K562 treated with DMSO at 1 percent for 4 hours (cell line): ENCODE data around the gene AVL9. TPM values are rescaled to one million over a fixed set of nuclear protein-coding genes. Genes with fewer than 3 reads are reported as not detected.

ENCODE experiments used
- total RNA-seq: library from RNA; unstranded; fragments of 300-600 nt; gene quantifications from 2 replicates; pipeline ENCODE4 v1.2.3, GENCODE V29; 2022; ENCODE audit not compliant: insufficient read depth

AVL9 gene
- total RNA-seq = 15.3 and 21.8 TPM in 2 replicates

GRCh38 chr7:32495298-32496051, at the start of gene AVL9:
AVL9 (plus strand) TSS chr7:32495489; CDS start chr7:32495710, 221 bp downstream.

GRCh38 chr7:32490127-32490796, 5.0 kb upstream of the AVL9 start, which contains the start of gene LSM5:
LSM5 (minus strand) TSS chr7:32490380; CDS start chr7:32490365, 15 bp downstream.

Other genes starting within 250 kb of the AVL9 start
- 33.6 and 43.8 TPM in 2 replicates for gene LSM5, start 5.1 kb upstream of the AVL9 start, total RNA-seq